OCI-LY1 (cell line): ENCODE results near the gene UBIAD1.

Source experiments
- CTCF ChIP-seq: fragments of 200-600 bp; sonication (generic), shearing (Covaris generic); IDR thresholded peaks from 2 replicates; pipeline ENCODE4 v1.5.1; 2017; ENCODE audit warnings: mild to moderate bottlenecking, antibody characterized with exemption, low read length, moderate library complexity, mixed read lengths
- EZH2 ChIP-seq: fragments of 200-600 bp; sonication (generic), shearing (Covaris generic); IDR thresholded peaks from 2 replicates; pipeline ENCODE4 v1.8.0; 2017; ENCODE audit warnings: borderline replicate concordance, mixed run types, mild to moderate bottlenecking, antibody characterized with exemption, low read length, moderate library complexity, mixed read lengths

- no peak for TF ChIP-seq CTCF
- no peak for TF ChIP-seq EZH2
These were observed 58.3 kb downstream of the UBIAD1 start for GRCh38 chr1:11331036-11331944.
